Glutamatergic neuron (in vitro differentiated cells): Measurements from ENCODE around the gene EXOC4. TPM values are rescaled to one million over a fixed set of nuclear protein-coding genes. Genes with fewer than 3 reads are reported as not detected.

ENCODE experiments used
- DNase-seq: peaks from one replicate; pipeline ENCODE4 v3.0.0; 2022
- H3K27ac Mint-ChIP-seq: one replicate; pipeline ENCODE4 v1.8.0; 2020; ENCODE audit warnings: mild to moderate bottlenecking, mixed read lengths, inconsistent platforms; ENCODE audit not compliant: unreplicated experiment
- H3K27me3 Mint-ChIP-seq: one replicate; pipeline ENCODE4 v1.8.0; 2020; ENCODE audit warnings: mild to moderate bottlenecking, moderate library complexity, mixed read lengths, inconsistent platforms; ENCODE audit not compliant: unreplicated experiment
- H3K36me3 Mint-ChIP-seq: one replicate; pipeline ENCODE4 v1.8.0; 2020; ENCODE audit warnings: mild to moderate bottlenecking, mixed read lengths, inconsistent platforms; ENCODE audit not compliant: unreplicated experiment
- H3K4me1 Mint-ChIP-seq: one replicate; pipeline ENCODE4 v1.8.0; 2020; ENCODE audit warnings: mild to moderate bottlenecking, low read depth, mixed read lengths, inconsistent platforms; ENCODE audit not compliant: unreplicated experiment
- H3K4me3 Mint-ChIP-seq: one replicate; pipeline ENCODE4 v1.8.0; 2020; ENCODE audit warnings: mild to moderate bottlenecking, mixed read lengths, inconsistent platforms; ENCODE audit not compliant: unreplicated experiment
- H3K9me3 Mint-ChIP-seq: one replicate; pipeline ENCODE4 v1.8.0; 2020; ENCODE audit warnings: mild to moderate bottlenecking, moderate library complexity, mixed read lengths, inconsistent platforms; ENCODE audit not compliant: unreplicated experiment
- CTCF ChIP-seq: fragments of 200-600 bp; sonication (generic); IDR thresholded peaks from one replicate; pipeline ENCODE4 v1.5.0; 2021; ENCODE audit not compliant: partially characterized antibody, unreplicated experiment
- total RNA-seq: library from RNA; stranded (reverse); fragmentation: NEBNext Ultra II Directional; extraction: Animal tissue kit (Norgen Biotek cat#: 25700); gene quantifications from one replicate; pipeline ENCODE4 v1.2.1, GENCODE V29; 2021; ENCODE audit not compliant: unreplicated experiment

The EXOC4 gene
- total RNA-seq, 1 donor from 2014 or later, result 73.8 TPM

DNA sequence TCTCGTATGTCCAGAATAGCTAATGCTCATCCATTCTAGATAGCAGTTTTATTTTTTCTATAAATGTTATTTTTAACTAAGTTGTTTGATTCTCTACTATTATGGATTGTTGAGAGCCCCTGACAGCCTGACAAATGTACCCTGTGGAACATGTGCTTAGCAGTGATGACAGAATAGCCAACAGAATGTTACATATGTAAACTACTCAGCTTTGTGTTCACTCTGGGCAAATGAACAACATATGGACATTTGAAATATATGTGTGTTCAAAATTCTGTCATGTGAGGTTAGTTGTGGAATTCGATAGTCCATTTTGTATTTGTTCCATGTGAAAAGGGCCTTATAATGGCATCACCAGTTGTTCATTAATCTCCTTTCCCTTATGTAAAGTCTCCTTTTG, 199.7 kb downstream of the EXOC4 start:
- no peak overlapping the region for H3K27ac Mint-ChIP-seq

GRCh38 chr7:133458688-133459087, 205.8 kb downstream of the EXOC4 start:
- DNase-seq, result no peak
- peaks cover 2% of the 10 kb centered on the region for H3K4me1 Mint-ChIP-seq
- H3K27ac Mint-ChIP-seq, result no peak overlapping the region
- no peaks in the 10 kb centered on the region for H3K36me3 Mint-ChIP-seq
- H3K4me3 Mint-ChIP-seq, result no peak overlapping the region
- no peak for TF ChIP-seq CTCF
- H3K27me3 Mint-ChIP-seq, result no peaks in the 10 kb centered on the region
- H3K9me3 Mint-ChIP-seq, result no peaks in the 10 kb centered on the region

More for the DNA sequence above, 199.7 kb downstream of the EXOC4 start:
- no peaks in the 10 kb centered on the region for H3K36me3 Mint-ChIP-seq
- no peak overlapping the region for H3K4me3 Mint-ChIP-seq
- no peaks in the 10 kb centered on the region for H3K27me3 Mint-ChIP-seq
- no peaks in the 10 kb centered on the region for H3K9me3 Mint-ChIP-seq
- no peak for TF ChIP-seq CTCF
- no peak for DNase-seq
- H3K4me1 Mint-ChIP-seq, result peaks cover 6% of the 10 kb centered on the region

DNA sequence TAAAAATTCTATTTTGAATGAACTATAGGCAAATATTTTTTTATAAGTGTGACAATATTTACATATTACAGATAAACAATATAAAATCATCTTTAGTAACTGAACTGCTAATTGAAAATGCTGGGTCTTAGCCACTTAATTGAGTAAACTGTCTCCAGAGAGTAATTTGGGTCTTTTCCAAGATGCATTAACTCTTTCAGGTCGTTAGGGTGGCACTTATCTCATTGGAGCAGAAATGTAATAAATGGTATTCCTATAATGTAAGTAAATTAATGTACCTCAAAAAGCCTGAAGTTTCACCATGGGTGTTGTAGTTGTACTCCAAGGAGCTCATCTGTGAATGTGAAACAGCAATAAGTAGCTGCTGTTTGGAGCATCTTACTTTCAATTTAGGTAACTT, 208.5 kb downstream of the EXOC4 start:
- Mint-ChIP-seq H3K27ac (no peak overlapping the region), H3K27me3 (no peaks in the 10 kb centered on the region), H3K36me3 (peaks cover 9% of the 10 kb centered on the region), H3K4me3 (no peak overlapping the region), H3K9me3 (no peaks in the 10 kb centered on the region), H3K4me1 (peaks cover 2% of the 10 kb centered on the region)
- TF ChIP-seq CTCF, result no peak
- DNase-seq, result no peak

- Mint-ChIP-seq H3K27me3 (no peaks in the 10 kb centered on the region), H3K9me3 (no peaks in the 10 kb centered on the region), H3K27ac (no peak overlapping the region), H3K36me3 (no peaks in the 10 kb centered on the region), H3K4me3 (no peak overlapping the region), H3K4me1 (peaks cover 2% of the 10 kb centered on the region)
- DNase-seq, result no peak
- TF ChIP-seq CTCF, result no peak
Observed at GRCh38 chr7:133475655-133476054, 222.8 kb downstream of the EXOC4 start.

DNA sequence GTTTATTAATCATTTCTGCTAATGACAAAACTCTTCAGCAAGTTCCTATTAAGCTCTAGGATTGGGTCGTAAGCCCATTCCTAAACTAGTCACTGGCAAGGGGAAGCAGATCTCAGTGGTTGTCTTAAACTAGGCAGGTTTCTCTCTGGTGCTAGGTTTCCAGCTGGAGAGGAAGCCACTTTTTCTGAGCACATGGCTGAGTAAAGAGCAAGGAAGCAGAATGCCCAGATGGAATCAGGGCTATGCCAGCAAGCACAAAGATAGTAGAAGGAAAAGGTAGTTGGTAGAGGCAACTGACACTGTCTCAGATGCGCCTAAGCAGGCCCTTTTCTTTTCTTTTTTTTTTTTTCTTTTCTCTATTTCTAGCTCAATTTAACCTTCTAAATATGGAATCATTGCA, 224.9 kb downstream of the EXOC4 start:
- Mint-ChIP-seq H3K4me1 (peaks cover 5% of the 10 kb centered on the region), H3K4me3 (no peak overlapping the region), H3K9me3 (no peaks in the 10 kb centered on the region), H3K36me3 (no peaks in the 10 kb centered on the region), H3K27ac (no peak overlapping the region), H3K27me3 (no peaks in the 10 kb centered on the region)
- TF ChIP-seq CTCF, result no peak
- DNase-seq, result no peak
